Epidermal melanocyte (primary cell): ENCODE measurements around the gene TRAF3IP1.
"Not testable (repeated sequence)": the region's sequence is repeated elsewhere in the genome, so short reads cannot be mapped to it uniquely, and the experiment has no call there.

Experiments
- DNase-seq: peaks from one replicate; pipeline ENCODE4 v3.0.0; 2011; ENCODE audit warnings: low spot score; ENCODE audit not compliant: insufficient read length

Gene TRAF3IP1

GRCh38 chr2:238308177-238308576, 12.1 kb upstream of the TRAF3IP1 start:
- DNase-seq = no peak

- not testable (repeated sequence) for DNase-seq
Observed at GRCh38 chr2:238310721-238311120, 9.6 kb upstream of the TRAF3IP1 start.

GRCh38 chr2:238313289-238313990, 6.9 kb upstream of the TRAF3IP1 start:
- DNase-seq = no peak

- no peak for DNase-seq
Observed at GRCh38 chr2:238313991-238314350, 6.3 kb upstream of the TRAF3IP1 start.

GRCh38 chr2:238314576-238314975, 5.7 kb upstream of the TRAF3IP1 start:
- no peak for DNase-seq

- DNase-seq = no peak
Observed at GRCh38 chr2:238315031-238315595, 5.2 kb upstream of the TRAF3IP1 start.

GRCh38 chr2:238320648-238321281, 447 bp downstream of the TRAF3IP1 start:
- no peak for DNase-seq

- DNase-seq = no peak
Observed at GRCh38 chr2:238321467-238321866, 1.1 kb downstream of the TRAF3IP1 start.

GRCh38 chr2:238322001-238322411, 1.7 kb downstream of the TRAF3IP1 start:
- DNase-seq = no peak

GRCh38 chr2:238324248-238324647, 3.9 kb downstream of the TRAF3IP1 start:
- DNase-seq = not testable (repeated sequence)

GRCh38 chr2:238325694-238326093, 5.4 kb downstream of the TRAF3IP1 start:
- DNase-seq = no peak

GRCh38 chr2:238326801-238327365, 6.6 kb downstream of the TRAF3IP1 start:
- no peak for DNase-seq

GRCh38 chr2:238327751-238328150, 7.4 kb downstream of the TRAF3IP1 start:
- DNase-seq = no peak

GRCh38 chr2:238330391-238330790, 10.1 kb downstream of the TRAF3IP1 start:
- no peak for DNase-seq

GRCh38 chr2:238331916-238332315, 11.6 kb downstream of the TRAF3IP1 start:
- no peak for DNase-seq

- DNase-seq = no peak
Observed at GRCh38 chr2:238334885-238335284, 14.6 kb downstream of the TRAF3IP1 start.

- not testable (repeated sequence) for DNase-seq
Observed at GRCh38 chr2:238335591-238335990, 15.3 kb downstream of the TRAF3IP1 start.

- DNase-seq = no peak
Observed at GRCh38 chr2:238336151-238336550, 15.8 kb downstream of the TRAF3IP1 start.

GRCh38 chr2:238336793-238337444, 16.6 kb downstream of the TRAF3IP1 start:
- no peak for DNase-seq

GRCh38 chr2:238337846-238338245, 17.5 kb downstream of the TRAF3IP1 start:
- DNase-seq = no peak

GRCh38 chr2:238338710-238339394, 18.5 kb downstream of the TRAF3IP1 start:
- DNase-seq = no peak
